Mucosa of gallbladder (tissue), 1 donor: ENCODE results near the gene DDX39A. TPM values are rescaled to one million over a fixed set of nuclear protein-coding genes. Genes with fewer than 3 reads are reported as not detected.

Source experiments
- DNase-seq: peaks from one replicate; pipeline ENCODE4 v3.0.0-alpha.2; 2020; ENCODE audit warnings: low spot score
- total RNA-seq: library from RNA; stranded (reverse); gene quantifications from one replicate; pipeline ENCODE4 v1.2.1, GENCODE V29; 2021
- donor health status: DM: no; HTN: no; CAD: no.

The DDX39A gene
- total RNA-seq, 1 donor from 2014 or later: 46.4 TPM

GRCh38 chr19:14363183-14364097 is 55.7 kb downstream of the DDX39A start:
- no peak for DNase-seq

DNA sequence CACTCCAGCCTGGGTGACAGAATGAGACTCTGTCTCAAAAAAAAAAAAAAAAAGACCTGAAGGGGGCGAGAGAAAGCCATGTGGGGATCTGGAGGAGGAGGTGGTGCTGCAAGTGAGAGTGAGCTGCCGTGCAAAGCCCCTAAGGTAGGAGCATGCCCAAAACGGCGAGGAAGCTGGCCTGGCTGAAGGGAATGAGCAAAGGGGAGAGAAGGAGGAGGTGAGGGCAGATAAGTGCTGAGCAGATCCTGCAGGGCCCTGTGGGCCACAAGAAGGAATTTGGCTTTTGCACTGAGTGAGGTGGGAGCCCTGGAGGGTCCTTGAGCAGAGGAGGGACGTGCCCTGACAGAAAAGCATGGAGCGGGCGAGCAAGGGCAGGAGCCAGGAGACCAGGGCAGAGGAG is 57.3 kb downstream of the DDX39A start:
- no peak for DNase-seq

Other genes with a start within 250 kb of the DDX39A start
- 33.2 TPM for gene ADGRL1, start 213.2 kb downstream of the DDX39A start, total RNA-seq
- gene ADGRE5, start 37.9 kb downstream of the DDX39A start, total RNA-seq: 48.2 TPM
- 136 TPM for gene PKN1, start 14.0 kb upstream of the DDX39A start, total RNA-seq
- gene PTGER1, start 56.0 kb upstream of the DDX39A start, total RNA-seq: 1.9 TPM
- 127 TPM for gene GIPC1, start 76.8 kb upstream of the DDX39A start, total RNA-seq
- gene DNAJB1, start 99.1 kb upstream of the DDX39A start, total RNA-seq: 142 TPM
- 149 TPM for gene TECR, start 110.3 kb upstream of the DDX39A start, total RNA-seq
- gene NDUFB7, start 152.7 kb upstream of the DDX39A start, total RNA-seq: 184 TPM
- 0.09 TPM for gene CLEC17A, start 163.7 kb upstream of the DDX39A start, total RNA-seq